ENCODE data around the gene DNAJC17.

Gene DNAJC17

GRCh38 chr15:40766194-40766815 lies 41.0 kb downstream of the DNAJC17 start:
- no peak for DNase-seq (ENCODE audit: low read depth)
- no peak overlapping the region for H3K4me3 ChIP-seq (ENCODE audit: low read depth, low read length)
- TF ChIP-seq MAX (IDR thresholded peaks at IDR 0.05; ENCODE audit: low read depth, low read length) (no peak), CTCF (IDR thresholded peaks at IDR 0.05; ENCODE audit: low read depth, low read length) (no peak), MYC (IDR thresholded peaks at IDR 0.05; ENCODE audit: low read depth, low read length) (no peak), POLR2A (IDR thresholded peaks at IDR 0.05; ENCODE audit: extremely low read depth, insufficient read length) (no peak)

GRCh38 chr15:40764629-40765103 lies 42.6 kb downstream of the DNAJC17 start:
- DNase-seq (ENCODE audit: low read depth), result peak; percentile 42
- H3K4me3 ChIP-seq (ENCODE audit: low read depth, low read length), result peak overlapping the region; percentile 63
- TF ChIP-seq CTCF (IDR thresholded peaks at IDR 0.05; ENCODE audit: low read depth, low read length), result no peak
- peak; percentile 33; the same call in 1 of the 2 replicates for TF ChIP-seq MAX (IDR thresholded peaks at IDR 0.05; ENCODE audit: low read depth, low read length)
- no peak for TF ChIP-seq POLR2A (IDR thresholded peaks at IDR 0.05; ENCODE audit: extremely low read depth, insufficient read length)
- TF ChIP-seq MYC (IDR thresholded peaks at IDR 0.05; ENCODE audit: low read depth, low read length), result no peak

GRCh38 chr15:40763801-40764628 lies 43.3 kb downstream of the DNAJC17 start, which contains the start of gene GCHFR:
Gene GCHFR, plus strand, starts transcription at chr15:40764068. Its CDS starts 113 bp downstream, at chr15:40764181.
- H3K4me3 ChIP-seq (ENCODE audit: low read depth, low read length), result peak within 1 kb of the TSS; percentile 63
- DNase-seq (ENCODE audit: low read depth), result peak; percentile 80
- peak; percentile 18 for TF ChIP-seq CTCF (IDR thresholded peaks at IDR 0.05; ENCODE audit: low read depth, low read length)
- no peak for TF ChIP-seq MAX (IDR thresholded peaks at IDR 0.05; ENCODE audit: low read depth, low read length)
- TF ChIP-seq POLR2A (IDR thresholded peaks at IDR 0.05; ENCODE audit: extremely low read depth, insufficient read length), result peak; percentile 76
- peak; percentile 24; the same call in 1 of the 2 replicates for TF ChIP-seq MYC (IDR thresholded peaks at IDR 0.05; ENCODE audit: low read depth, low read length)

GRCh38 chr15:40762919-40763800 lies 44.1 kb downstream of the DNAJC17 start:
- TF ChIP-seq CTCF (IDR thresholded peaks at IDR 0.05; ENCODE audit: low read depth, low read length) (no peak), MAX (IDR thresholded peaks at IDR 0.05; ENCODE audit: low read depth, low read length) (no peak), POLR2A (IDR thresholded peaks at IDR 0.05; ENCODE audit: extremely low read depth, insufficient read length) (no peak), MYC (IDR thresholded peaks at IDR 0.05; ENCODE audit: low read depth, low read length) (no peak)
- H3K4me3 ChIP-seq (ENCODE audit: low read depth, low read length), result peak overlapping the region; percentile 63
- no peak for DNase-seq (ENCODE audit: low read depth)

- H3K4me3 ChIP-seq (ENCODE audit: low read depth, low read length), result no peak overlapping the region
- no peak for DNase-seq (ENCODE audit: low read depth)
- no peak for TF ChIP-seq CTCF (IDR thresholded peaks at IDR 0.05; ENCODE audit: low read depth, low read length)
- TF ChIP-seq POLR2A (IDR thresholded peaks at IDR 0.05; ENCODE audit: extremely low read depth, insufficient read length), result no peak
- TF ChIP-seq MYC (IDR thresholded peaks at IDR 0.05; ENCODE audit: low read depth, low read length), result no peak
Measured at GRCh38 chr15:40759961-40760360, 47.3 kb downstream of the DNAJC17 start.

Data from NB4 (cell line).